HCT116 (cell line): Measurements from ENCODE around the gene CISD1. TPM values are rescaled to one million over a fixed set of nuclear protein-coding genes. Genes with fewer than 3 reads are reported as not detected.

ENCODE experiments used
- ATAC-seq: fragments of 200-7000 bp; cut with Tn5 transposase; 2 replicates; pipeline ENCODE4 v1.9.1; 2020; ENCODE audit warnings: mild to moderate bottlenecking, moderate library complexity
- BruUV-seq: library from RNA; stranded (reverse); fragments of 400-500 nt; replicated peaks from 2 replicates; lab custom pipeline; 2021; lab: Mats Ljungman, UMichigan
- CTCF ChIA-PET: fragments of 300-600 bp; sonication (Branson Sonifier 250); formaldehyde crosslinking; loops from one replicate; lab custom pipeline; 2021; ENCODE audit warnings: antibody characterized with exemption; lab: Charles Lee
- POLR2A ChIA-PET: fragments of 300-600, 350-600 bp; sonication (Branson Sonifier 250); formaldehyde crosslinking; loops from one replicate; lab custom pipeline; 2021; ENCODE audit warnings: antibody characterized with exemption; lab: Charles Lee
- RAD21 ChIA-PET, 2 experiments: fragments of 300-600 bp; sonication (Branson Sonifier 250); formaldehyde crosslinking; loops; one replicate each; lab custom pipeline; 2023; ENCODE audit warnings: low total read pairs in 2 of 2; ENCODE audit not compliant: uncharacterized antibody in 2 of 2, unreplicated experiment in 2 of 2, low non-redundant PET in 1 of 2; lab: Charles Lee
- DNase-seq: peaks from one replicate; pipeline ENCODE4 v3.0.0-alpha.2; 2010; ENCODE audit warnings: low read depth, low spot score
- H2AFZ ChIP-seq: fragments of 200-600 bp; shearing (Covaris generic), sonication (generic); 2 replicates; pipeline ENCODE4 v1.6.1; 2017; ENCODE audit warnings: low read depth, mixed run types, mixed read lengths, antibody characterized with exemption, low read length; ENCODE audit not compliant: poor library complexity, severe bottlenecking
- H3K27ac ChIP-seq: 2 replicates; pipeline ENCODE4 v1.5.1; 2012; ENCODE audit warnings: low read depth, low read length
- H3K27me3 ChIP-seq: fragments of 200-600 bp; sonication (generic); 2 replicates; pipeline ENCODE4 v1.6.1; 2016; ENCODE audit warnings: mixed run types, low read length, mixed read lengths; ENCODE audit not compliant: insufficient read depth
- H3K36me3 ChIP-seq, 2 experiments: fragments of 200-500 bp in 1 of 2; fragments of 200-600 bp in 1 of 2; sonication (Bioruptor generic) in 1 of 2; sonication (generic) in 1 of 2; 2 replicates each; pipeline versions ENCODE4 v1.5.1 to v1.6.1; 2014 to 2016; ENCODE audit warnings: low read length in 2 of 2, inconsistent platforms in 1 of 2, mixed read lengths in 1 of 2, mixed run types in 1 of 2; ENCODE audit not compliant: insufficient read depth in 2 of 2, control insufficient read depth in 1 of 2
- H3K4me1 ChIP-seq, 2 experiments: fragments of 200-600 bp in 1 of 2; sonication (generic) in 1 of 2; 2 replicates each; pipeline versions ENCODE4 v1.5.1 to v1.6.1; 2012 to 2017; ENCODE audit warnings: low read length in 2 of 2, inconsistent platforms in 1 of 2, mild to moderate bottlenecking in 1 of 2, mixed read lengths in 1 of 2, mixed run types in 1 of 2, moderate library complexity in 1 of 2; ENCODE audit not compliant: insufficient read depth in 2 of 2, control insufficient read depth in 1 of 2
- H3K4me2 ChIP-seq: fragments of 200-600 bp; sonication (generic); 2 replicates; pipeline ENCODE4 v1.6.1; 2017; ENCODE audit warnings: mixed run types, low read length, mixed read lengths
- H3K4me3 ChIP-seq, 2 experiments: fragments of 200-600 bp in 1 of 2; sonication (generic) in 1 of 2; replicated peaks in 1 of 2; 2 replicates each; pipeline ENCODE4 v1.5.1; 2011 to 2016; ENCODE audit warnings: low read length in 2 of 2, control low read depth in 1 of 2, low read depth in 1 of 2, mild to moderate bottlenecking in 1 of 2, mixed read lengths in 1 of 2, mixed run types in 1 of 2
- H3K79me2 ChIP-seq: fragments of 200-600 bp; sonication (generic); 2 replicates; pipeline ENCODE4 v1.6.1; 2017; ENCODE audit warnings: mild to moderate bottlenecking, mixed run types, low read length, moderate library complexity, mixed read lengths; ENCODE audit not compliant: insufficient read depth
- H3K9ac ChIP-seq: fragments of 200-600 bp; sonication (generic); 2 replicates; pipeline ENCODE4 v1.6.1; 2016; ENCODE audit warnings: low read length, mixed read lengths
- H3K9me2 ChIP-seq: fragments of 200-600 bp; sonication (generic), shearing (Covaris generic); 2 replicates; pipeline ENCODE4 v1.6.1; 2017; ENCODE audit warnings: mixed run types, mild to moderate bottlenecking, moderate library complexity; ENCODE audit not compliant: insufficient read depth
- H3K9me3 ChIP-seq, 2 experiments: fragments of 200-500 bp in 1 of 2; fragments of 200-600 bp in 1 of 2; sonication (Bioruptor generic) in 1 of 2; sonication (generic) in 1 of 2; 2 replicates each; pipeline ENCODE4 v1.6.1; 2014 to 2017; ENCODE audit warnings: low read length in 2 of 2, mixed read lengths in 2 of 2, inconsistent platforms in 1 of 2, low read depth in 1 of 2, mild to moderate bottlenecking in 1 of 2, mixed run types in 1 of 2, moderate library complexity in 1 of 2; ENCODE audit not compliant: control insufficient read depth in 1 of 2, insufficient read depth in 1 of 2
- H4K20me1 ChIP-seq: fragments of 200-600 bp; sonication (generic), shearing (Covaris generic); 2 replicates; pipeline ENCODE4 v1.6.1; 2017; ENCODE audit warnings: mixed run types, mild to moderate bottlenecking, moderate library complexity; ENCODE audit not compliant: insufficient read depth
- CBX3 ChIP-seq: IDR thresholded peaks from 2 replicates; pipeline ENCODE4 v1.6.1; 2012; ENCODE audit warnings: low read depth
- EZH2 ChIP-seq: fragments of 200-600 bp; sonication (generic); IDR thresholded peaks from 2 replicates; pipeline ENCODE4 v1.6.1; 2017; ENCODE audit warnings: antibody characterized with exemption, mixed run types
- EZH2phosphoT487 ChIP-seq: fragments of 200-600 bp; IDR thresholded peaks from 2 replicates; pipeline ENCODE4 v1.6.1; 2018; ENCODE audit warnings: antibody characterized with exemption, borderline replicate concordance
- FOSL1 ChIP-seq: IDR thresholded peaks from 2 replicates; pipeline ENCODE4 v1.6.1; 2012; ENCODE audit warnings: low read depth
- JUND ChIP-seq: IDR thresholded peaks from 2 replicates; pipeline ENCODE4 v1.6.1; 2012
- POLR2A ChIP-seq: IDR thresholded peaks from 2 replicates; pipeline ENCODE4 v1.7.0; 2011; ENCODE audit warnings: borderline replicate concordance; ENCODE audit not compliant: insufficient read depth, insufficient read length; ENCODE audit errors: extremely low read depth
- RAD21 ChIP-seq: IDR thresholded peaks from 2 replicates; pipeline ENCODE4 v1.6.1; 2012; ENCODE audit warnings: low read depth, mild to moderate bottlenecking
- SIN3A ChIP-seq: IDR thresholded peaks from 2 replicates; pipeline ENCODE4 v1.6.1; 2012; ENCODE audit warnings: low read depth
- SRF ChIP-seq: IDR thresholded peaks from 2 replicates; pipeline ENCODE4 v1.6.1; 2012; ENCODE audit warnings: low read depth
- YY1 ChIP-seq: IDR thresholded peaks from 2 replicates; pipeline ENCODE4 v1.6.1; 2011; ENCODE audit warnings: low read length, low read depth, moderate library complexity, mild to moderate bottlenecking; ENCODE audit not compliant: insufficient replicate concordance; ENCODE audit errors: extremely low read depth
- ZFX ChIP-seq: fragments of 450-650 bp; IDR thresholded peaks from 2 replicates; pipeline ENCODE4 v1.6.1; 2017
- ZNF274 ChIP-seq: fragments of 200-500 bp; sonication (Bioruptor generic); IDR thresholded peaks from 2 replicates; pipeline ENCODE4 v1.6.1; 2014; ENCODE audit warnings: mild to moderate bottlenecking, low read depth, low read length, inconsistent platforms
- intact Hi-C: fragments of 100-400 bp; cut with micrococcal nuclease; formaldehyde crosslinking; loops from 2 replicates; pipeline ENCODE4 v1.10.0; 2022
- total RNA-seq: library from RNA; stranded (reverse); gene quantifications from one replicate; pipeline ENCODE4 v1.2.1, GENCODE V29; 2021; ENCODE audit not compliant: unreplicated experiment
- TF ChIP-seq, protein P1 (sequence below): IDR thresholded peaks from 2 replicates; pipeline ENCODE4 v1.6.1; 2011; ENCODE audit warnings: mild to moderate bottlenecking, low read length, moderate library complexity; ENCODE audit not compliant: insufficient replicate concordance; ENCODE audit errors: extremely low read depth
- TF ChIP-seq, protein P2 (sequence below): IDR thresholded peaks from 2 replicates; pipeline ENCODE4 v1.6.1; 2012; ENCODE audit warnings: low read depth
- TF ChIP-seq, protein P3 (sequence below): IDR thresholded peaks from 2 replicates; pipeline ENCODE4 v1.6.1; 2012
- TF ChIP-seq, protein P4 (sequence below), 3 experiments: fragments of 200-600 bp in 1 of 3; sonication (generic) in 1 of 3; IDR thresholded peaks in 2 of 3; conservative IDR thresholded peaks in 1 of 3; 2 replicates each; pipeline ENCODE4 v1.5.1; 2012 to 2017; ENCODE audit warnings: low read depth in 2 of 3, low read length in 2 of 3, antibody characterized with exemption in 1 of 3, borderline replicate concordance in 1 of 3, control low read depth in 1 of 3, mild to moderate bottlenecking in 1 of 3, mixed read lengths in 1 of 3, mixed run types in 1 of 3, moderate library complexity in 1 of 3; ENCODE audit not compliant: insufficient read depth in 1 of 3

The CISD1 gene
- total RNA-seq, 1 experiment from 2014 or later, result 47.3 TPM

DNA sequence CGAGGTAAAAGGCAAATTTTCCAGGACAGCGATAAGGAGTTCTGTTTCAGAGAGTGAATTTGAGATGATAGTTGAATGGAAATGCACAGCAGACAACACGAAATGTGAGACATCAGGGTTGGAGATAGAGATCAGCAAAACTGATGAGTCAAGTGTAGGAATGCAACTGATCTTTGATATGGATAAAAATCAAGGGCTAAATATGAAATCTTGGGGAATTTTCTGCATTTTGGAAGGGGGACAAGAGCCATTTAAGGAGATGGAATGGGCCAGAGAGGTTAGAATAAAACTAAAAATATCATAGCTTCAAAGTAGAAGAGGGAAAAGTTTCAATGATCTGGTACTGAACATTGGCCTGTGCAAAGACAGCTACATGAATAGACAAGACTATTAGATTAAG lies 11.5 kb downstream of the CISD1 start:
- CTCF ChIA-PET, result no interaction called here
- H3K79me2 ChIP-seq, result peaks cover 30% of the 10 kb centered on the region
- no TSS peak for BruUV-seq
- H3K9me2 ChIP-seq, result no peaks in the 10 kb centered on the region
- H4K20me1 ChIP-seq, result no peaks in the 10 kb centered on the region; the same call in 1 of the 2 replicates
- H3K27ac ChIP-seq, result no peak overlapping the region
- intact Hi-C loops, result no loop called here
- H3K9me3 ChIP-seq, result no peaks in the 10 kb centered on the region
- H3K9ac ChIP-seq, result no peak overlapping the region
- TF ChIP-seq SRF (no peak), POLR2A (no peak), SIN3A (no peak), FOSL1 (no peak), JUND (no peak), EZH2phosphoT487 (no peak), ZNF274 (no peak), RAD21 (no peak), YY1 (no peak), EZH2 (no peak), CBX3 (no peak), ZFX (no peak)
- TF ChIP-seq, protein P1, sequence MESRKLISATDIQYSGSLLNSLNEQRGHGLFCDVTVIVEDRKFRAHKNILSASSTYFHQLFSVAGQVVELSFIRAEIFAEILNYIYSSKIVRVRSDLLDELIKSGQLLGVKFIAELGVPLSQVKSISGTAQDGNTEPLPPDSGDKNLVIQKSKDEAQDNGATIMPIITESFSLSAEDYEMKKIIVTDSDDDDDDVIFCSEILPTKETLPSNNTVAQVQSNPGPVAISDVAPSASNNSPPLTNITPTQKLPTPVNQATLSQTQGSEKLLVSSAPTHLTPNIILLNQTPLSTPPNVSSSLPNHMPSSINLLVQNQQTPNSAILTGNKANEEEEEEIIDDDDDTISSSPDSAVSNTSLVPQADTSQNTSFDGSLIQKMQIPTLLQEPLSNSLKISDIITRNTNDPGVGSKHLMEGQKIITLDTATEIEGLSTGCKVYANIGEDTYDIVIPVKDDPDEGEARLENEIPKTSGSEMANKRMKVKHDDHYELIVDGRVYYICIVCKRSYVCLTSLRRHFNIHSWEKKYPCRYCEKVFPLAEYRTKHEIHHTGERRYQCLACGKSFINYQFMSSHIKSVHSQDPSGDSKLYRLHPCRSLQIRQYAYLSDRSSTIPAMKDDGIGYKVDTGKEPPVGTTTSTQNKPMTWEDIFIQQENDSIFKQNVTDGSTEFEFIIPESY, result no peak
- TF ChIP-seq, protein P2, sequence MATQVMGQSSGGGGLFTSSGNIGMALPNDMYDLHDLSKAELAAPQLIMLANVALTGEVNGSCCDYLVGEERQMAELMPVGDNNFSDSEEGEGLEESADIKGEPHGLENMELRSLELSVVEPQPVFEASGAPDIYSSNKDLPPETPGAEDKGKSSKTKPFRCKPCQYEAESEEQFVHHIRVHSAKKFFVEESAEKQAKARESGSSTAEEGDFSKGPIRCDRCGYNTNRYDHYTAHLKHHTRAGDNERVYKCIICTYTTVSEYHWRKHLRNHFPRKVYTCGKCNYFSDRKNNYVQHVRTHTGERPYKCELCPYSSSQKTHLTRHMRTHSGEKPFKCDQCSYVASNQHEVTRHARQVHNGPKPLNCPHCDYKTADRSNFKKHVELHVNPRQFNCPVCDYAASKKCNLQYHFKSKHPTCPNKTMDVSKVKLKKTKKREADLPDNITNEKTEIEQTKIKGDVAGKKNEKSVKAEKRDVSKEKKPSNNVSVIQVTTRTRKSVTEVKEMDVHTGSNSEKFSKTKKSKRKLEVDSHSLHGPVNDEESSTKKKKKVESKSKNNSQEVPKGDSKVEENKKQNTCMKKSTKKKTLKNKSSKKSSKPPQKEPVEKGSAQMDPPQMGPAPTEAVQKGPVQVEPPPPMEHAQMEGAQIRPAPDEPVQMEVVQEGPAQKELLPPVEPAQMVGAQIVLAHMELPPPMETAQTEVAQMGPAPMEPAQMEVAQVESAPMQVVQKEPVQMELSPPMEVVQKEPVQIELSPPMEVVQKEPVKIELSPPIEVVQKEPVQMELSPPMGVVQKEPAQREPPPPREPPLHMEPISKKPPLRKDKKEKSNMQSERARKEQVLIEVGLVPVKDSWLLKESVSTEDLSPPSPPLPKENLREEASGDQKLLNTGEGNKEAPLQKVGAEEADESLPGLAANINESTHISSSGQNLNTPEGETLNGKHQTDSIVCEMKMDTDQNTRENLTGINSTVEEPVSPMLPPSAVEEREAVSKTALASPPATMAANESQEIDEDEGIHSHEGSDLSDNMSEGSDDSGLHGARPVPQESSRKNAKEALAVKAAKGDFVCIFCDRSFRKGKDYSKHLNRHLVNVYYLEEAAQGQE, result no peak
- TF ChIP-seq, protein P3, sequence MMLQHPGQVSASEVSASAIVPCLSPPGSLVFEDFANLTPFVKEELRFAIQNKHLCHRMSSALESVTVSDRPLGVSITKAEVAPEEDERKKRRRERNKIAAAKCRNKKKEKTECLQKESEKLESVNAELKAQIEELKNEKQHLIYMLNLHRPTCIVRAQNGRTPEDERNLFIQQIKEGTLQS, result no peak
- TF ChIP-seq, protein P4, sequence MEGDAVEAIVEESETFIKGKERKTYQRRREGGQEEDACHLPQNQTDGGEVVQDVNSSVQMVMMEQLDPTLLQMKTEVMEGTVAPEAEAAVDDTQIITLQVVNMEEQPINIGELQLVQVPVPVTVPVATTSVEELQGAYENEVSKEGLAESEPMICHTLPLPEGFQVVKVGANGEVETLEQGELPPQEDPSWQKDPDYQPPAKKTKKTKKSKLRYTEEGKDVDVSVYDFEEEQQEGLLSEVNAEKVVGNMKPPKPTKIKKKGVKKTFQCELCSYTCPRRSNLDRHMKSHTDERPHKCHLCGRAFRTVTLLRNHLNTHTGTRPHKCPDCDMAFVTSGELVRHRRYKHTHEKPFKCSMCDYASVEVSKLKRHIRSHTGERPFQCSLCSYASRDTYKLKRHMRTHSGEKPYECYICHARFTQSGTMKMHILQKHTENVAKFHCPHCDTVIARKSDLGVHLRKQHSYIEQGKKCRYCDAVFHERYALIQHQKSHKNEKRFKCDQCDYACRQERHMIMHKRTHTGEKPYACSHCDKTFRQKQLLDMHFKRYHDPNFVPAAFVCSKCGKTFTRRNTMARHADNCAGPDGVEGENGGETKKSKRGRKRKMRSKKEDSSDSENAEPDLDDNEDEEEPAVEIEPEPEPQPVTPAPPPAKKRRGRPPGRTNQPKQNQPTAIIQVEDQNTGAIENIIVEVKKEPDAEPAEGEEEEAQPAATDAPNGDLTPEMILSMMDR (IDR thresholded peaks at IDR 0.05 in 2 of 3, conservative IDR thresholded peaks at IDR 0.05 in 1 of 3; ENCODE audit: borderline replicate concordance in 1 of 3, insufficient read depth in 1 of 3, low read depth in 2 of 3, low read length in 2 of 3), result no peak
- no peak overlapping the region for H2AFZ ChIP-seq
- H3K27me3 ChIP-seq, result no peaks in the 10 kb centered on the region
- H3K4me2 ChIP-seq, result no peak overlapping the region
- RAD21 ChIA-PET, result no interaction called here
- ATAC-seq (no peak), DNase-seq (no peak)
- POLR2A ChIA-PET, result no interaction called here
- peaks cover 20 to 22% of the 10 kb centered on the region in 2 experiments for H3K4me1 ChIP-seq
- peaks cover 2 to 4% of the 10 kb centered on the region in 2 experiments; a peak in 3 of 4 replicates for H3K36me3 ChIP-seq
- no peak overlapping the region for H3K4me3 ChIP-seq
